GM03348 (cell line): ENCODE measurements around the gene TP53BP2.
A peak's percentile ranks its signal among the peaks of the same experiment; 100 is the strongest.
"Not testable (repeated sequence)": the region's sequence is repeated elsewhere in the genome, so short reads cannot be mapped to it uniquely, and the experiment has no call there.

Source experiments
- DNase-seq: peaks from one replicate; pipeline ENCODE4 v3.0.0; 2012; ENCODE audit warnings: low spot score

The TP53BP2 gene

GRCh38 chr1:223853748-223854147 lies 8.0 kb upstream of the TP53BP2 start:
- DNase-seq: no peak

DNA sequence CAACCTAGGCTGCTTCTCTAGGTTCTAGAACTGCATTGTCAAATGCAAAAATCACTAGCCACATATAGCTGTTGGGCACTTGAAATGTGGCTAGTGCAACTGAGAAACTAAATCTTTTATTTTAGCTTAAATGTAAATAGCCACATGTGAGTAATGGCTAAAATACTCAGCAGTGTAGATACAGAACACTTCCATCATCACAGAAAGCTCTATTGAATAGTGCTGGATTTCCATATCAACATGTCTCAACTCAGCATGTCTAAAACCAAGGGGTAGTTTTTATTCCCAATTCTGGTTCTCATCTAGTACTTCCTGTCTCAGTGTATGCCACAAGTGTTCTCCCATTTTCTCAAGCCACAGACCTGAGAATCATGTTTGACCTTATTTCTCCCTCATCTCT lies 7.5 kb upstream of the TP53BP2 start:
- DNase-seq: no peak

DNA sequence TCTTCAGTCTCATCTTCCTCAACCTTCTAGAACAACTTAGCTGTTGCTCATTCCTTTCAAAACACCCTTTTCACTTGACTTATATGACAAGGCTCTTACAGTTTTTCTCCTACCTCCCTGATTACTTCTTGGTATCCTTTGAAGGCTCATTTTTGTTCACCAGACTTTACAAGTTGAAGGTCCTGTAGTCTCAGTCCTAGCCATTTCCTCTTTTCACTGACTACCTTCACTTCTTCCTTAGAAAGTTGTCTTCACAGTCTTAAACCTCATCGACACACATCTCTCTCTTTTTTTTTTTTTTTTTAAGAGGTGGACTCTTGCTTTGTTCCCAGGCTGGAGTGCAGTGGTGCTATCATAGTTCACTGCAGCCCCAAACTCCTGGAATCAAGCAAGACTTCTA lies 6.6 kb upstream of the TP53BP2 start:
- DNase-seq: no peak

DNA sequence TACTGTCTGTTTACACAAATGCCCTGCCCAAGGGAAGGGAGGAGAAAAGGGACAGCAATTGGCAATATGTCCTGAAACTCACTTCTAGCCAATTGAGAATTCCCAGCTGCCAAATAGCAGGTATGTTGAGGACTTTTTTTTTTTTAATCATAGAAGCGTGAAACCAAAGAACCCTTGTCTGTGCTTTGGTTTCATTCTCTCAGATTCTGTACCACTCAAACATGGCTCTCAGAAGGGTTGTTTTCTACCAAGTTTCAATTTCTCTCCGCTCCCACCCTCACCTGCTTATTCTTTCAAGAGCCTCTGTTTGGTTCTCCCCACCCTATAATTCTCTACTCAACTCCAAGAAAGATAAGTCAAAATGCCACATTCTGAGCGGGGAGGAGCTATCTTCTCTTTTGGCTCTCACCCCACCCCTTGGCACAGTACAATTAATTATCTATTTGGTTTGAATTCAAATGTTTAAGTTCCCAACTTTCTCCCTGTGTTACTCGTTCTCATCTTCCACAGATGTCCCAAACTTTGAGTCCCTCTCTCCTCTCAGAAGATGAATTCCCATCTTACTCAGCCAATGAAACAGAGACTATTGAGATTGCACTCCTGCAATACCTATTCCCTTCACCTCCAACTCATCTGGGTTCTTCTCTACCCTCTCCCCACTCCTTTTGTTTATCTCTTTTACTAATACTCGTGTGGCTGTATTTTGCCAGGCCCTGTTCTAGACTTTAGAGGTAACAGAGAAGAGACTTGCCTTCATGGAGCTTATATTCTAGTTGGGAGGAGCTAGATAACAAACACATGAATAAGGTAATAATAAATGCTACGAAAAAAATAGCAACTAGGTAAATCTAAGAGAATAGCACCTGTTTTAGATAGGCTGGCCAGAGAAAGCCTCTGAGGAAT lies 3.9 kb upstream of the TP53BP2 start:
- DNase-seq: no peak

GRCh38 chr1:223848536-223848935 lies 2.8 kb upstream of the TP53BP2 start:
- DNase-seq: no peak

DNA sequence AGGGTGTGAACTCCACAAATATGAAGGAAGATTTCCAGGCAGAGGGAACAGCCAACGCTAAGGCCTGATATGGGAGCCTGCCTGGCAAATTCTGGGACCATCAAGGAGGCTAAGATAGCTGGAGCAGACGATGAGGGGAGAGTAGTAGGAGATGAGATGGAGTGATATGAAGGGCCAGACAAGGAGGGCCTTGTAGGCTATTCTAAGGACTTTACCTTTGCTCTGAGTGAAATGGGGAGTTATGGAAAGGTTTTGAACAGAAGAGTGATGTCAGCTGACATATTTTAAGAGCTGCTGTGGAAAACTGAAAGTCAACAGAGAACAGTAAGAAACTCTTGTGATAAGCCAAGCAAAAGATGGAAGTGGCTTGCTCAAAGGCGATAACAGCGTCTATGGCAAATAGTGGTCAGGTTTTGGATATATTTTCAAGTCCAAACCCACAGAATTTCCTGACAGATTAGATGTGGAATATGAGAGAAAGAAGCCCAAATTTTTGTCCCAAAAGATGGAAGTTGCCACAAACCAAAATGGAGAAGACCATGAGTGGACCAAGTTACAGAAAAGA lies 2.1 kb upstream of the TP53BP2 start:
- DNase-seq: no peak

DNA sequence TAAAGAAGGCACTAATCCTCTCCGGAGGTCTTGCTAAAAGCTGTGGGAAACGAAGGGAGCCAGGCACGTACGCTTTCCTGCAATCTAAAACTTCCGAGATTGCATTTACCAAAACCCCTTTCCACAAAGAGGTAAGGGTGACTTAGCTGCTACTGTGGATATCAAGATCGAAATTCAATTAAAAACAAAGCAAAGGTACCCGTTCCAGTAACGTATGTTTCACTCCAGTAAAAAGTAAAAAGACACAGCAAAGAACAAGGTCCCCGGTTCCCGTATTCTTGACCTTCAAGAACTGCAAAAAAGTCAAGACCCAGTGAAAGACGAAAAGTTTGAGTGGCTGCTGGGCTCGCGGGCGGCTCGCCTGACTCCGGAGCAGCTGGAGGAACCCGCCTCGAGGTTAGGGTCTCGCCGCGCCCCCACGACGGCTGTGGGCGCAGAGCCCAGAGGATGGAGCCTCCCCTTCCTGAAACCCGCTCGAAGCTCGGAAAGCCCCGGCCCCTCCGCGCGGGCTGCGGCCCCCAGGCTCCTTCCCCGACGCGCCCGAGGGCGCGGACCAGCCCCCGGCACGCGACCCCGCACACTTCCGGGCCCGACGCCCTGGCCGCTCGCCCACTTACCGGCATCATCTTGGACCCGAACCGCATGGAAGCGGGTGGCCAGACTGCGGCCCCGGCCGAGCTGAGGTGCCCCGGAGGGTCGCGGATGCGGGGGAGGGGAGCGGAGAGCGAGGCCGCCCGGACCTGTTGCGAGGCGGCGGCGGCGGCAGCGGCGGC lies 524 bp downstream of the TP53BP2 start:
- peak; percentile 60 for DNase-seq

DNA sequence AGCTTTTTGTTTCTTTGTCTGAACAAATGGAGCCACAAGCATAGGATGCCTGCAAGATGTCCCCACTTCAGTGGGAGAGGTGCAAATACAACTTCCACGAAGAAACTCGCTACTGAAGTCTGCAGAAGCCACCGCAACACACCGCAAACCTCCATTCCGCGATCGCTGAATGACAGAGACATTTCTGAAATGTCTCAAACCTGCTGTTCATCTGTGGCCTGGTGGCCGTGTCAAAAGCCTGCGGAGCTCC lies 1.0 kb downstream of the TP53BP2 start:
- DNase-seq: no peak

GRCh38 chr1:223843934-223844786 lies 1.6 kb downstream of the TP53BP2 start:
- DNase-seq: no peak

GRCh38 chr1:223842784-223843183 lies 3.0 kb downstream of the TP53BP2 start:
- DNase-seq: no peak

DNA sequence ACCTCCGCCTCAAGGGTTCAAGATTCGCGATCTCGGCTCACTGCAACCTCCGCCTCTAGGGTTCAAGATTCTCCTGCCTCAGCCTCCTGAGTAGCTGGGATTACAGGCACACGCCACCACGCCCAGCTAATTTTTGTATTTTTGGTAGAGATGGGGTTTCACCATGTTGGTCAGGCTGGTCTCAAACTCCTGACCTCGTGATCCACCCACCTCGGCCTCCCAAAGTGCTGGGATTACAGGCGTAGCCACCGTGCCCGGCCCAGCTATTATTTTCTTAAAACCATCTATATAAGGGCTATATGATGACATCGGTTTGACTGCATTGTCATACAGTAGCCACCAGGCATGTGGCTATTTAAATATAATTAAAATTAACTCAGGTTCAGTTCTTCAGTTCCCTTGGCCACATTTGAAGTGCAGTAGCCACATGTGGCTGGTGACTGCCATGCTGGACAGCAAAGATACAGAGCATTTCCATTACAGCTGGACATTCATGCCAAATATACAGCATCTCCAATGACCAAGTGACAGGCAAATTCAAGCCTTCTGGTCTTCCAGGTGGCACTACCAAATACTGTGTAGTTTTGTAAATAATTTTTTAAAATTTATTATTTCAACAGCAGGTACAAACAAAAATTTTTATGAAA lies 3.6 kb downstream of the TP53BP2 start:
- not testable (repeated sequence) for DNase-seq

DNA sequence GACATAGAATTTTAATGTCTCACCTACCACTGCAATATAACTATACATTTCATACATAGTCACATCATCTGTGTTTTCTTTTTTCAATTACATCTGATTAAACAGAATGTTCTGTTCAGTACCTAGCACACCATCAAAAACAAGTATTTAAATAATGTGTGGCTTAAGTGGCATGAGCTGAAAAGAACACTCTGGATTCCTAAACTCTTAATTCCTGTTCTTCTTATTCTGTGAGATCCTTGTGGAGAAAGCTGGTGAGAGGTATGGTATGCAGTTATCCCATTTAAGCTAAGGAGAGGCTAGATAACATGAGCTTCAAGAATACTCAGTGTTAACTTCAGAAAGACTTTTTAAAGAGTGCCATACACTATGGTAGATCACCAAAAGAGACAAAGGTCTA lies 5.5 kb downstream of the TP53BP2 start:
- DNase-seq: no peak

DNA sequence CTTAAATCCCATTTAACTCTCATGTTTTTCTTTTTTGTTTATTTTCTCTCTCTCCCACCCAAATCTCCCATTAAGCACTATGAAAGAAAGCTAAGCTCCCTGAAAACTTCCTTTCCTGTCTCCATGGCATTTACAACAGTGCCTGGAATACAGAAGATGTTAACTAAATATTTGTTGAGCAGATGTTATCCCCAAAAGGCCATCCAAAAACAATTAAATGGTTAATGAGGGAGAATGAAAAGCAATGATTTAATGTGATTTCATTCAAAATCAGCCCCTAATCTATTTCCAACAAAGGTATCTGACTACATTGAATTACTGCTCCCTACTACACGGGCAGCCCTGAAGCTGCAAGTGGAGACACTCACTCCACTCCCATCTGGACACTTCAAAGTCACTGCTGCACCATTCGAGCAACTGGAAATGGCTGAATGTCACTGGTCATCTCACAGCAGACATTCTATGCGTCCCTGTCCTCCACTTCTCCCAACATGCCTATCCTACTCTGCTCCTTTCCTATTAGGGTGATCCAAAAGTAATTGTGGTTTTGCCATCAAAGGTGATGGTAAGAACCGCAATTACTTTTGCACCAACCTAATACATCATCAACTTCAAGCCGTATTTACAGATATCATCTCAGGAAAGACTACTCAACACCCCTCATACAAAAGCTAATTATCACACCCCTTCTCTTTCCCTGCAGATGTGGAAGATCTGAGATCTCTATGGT lies 7.5 kb downstream of the TP53BP2 start:
- no peak for DNase-seq

DNA sequence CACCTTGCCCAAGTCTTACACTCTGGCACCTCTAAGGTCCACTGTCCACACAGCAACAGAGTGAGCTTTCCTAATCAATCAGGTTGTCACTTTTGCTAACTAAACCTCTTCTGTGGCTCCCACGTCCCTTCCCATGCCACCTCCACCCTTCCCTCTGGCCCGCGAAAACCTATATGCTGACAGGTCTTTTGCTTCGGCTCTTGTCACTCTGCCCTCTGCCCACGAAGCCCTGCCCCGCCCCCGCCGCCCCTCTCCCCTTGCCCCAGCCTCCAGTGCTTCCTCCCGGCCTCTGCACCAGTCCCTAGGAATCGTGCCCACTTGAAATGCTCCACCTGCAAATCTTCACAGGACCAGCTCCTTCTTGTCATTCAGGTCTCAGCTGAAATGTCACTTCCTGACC lies 8.1 kb downstream of the TP53BP2 start:
- DNase-seq: no peak

DNA sequence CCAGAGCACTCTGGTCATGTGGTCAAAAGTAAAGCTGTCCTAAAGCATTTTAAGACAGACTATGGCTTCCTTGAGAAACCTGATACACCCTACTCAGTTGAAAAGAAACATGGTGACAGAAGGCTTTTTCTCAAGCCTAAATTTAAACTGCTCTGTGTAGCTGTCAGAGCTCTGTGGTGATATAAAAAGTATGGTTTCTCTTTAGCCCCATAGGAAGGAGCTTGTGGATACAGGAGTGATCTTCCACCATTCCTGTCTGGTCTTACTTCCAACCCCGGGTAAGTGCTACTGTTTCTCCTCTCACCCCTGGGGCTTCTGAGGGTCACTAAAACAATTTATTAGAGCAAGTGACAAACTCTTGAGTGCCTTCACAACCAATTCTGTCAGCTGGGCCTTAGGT lies 8.5 kb downstream of the TP53BP2 start:
- no peak for DNase-seq

- no peak for DNase-seq
Observed at GRCh38 chr1:223836586-223836985, 9.2 kb downstream of the TP53BP2 start.

- DNase-seq: no peak
Observed at GRCh38 chr1:223835754-223836153, 10.0 kb downstream of the TP53BP2 start.

DNA sequence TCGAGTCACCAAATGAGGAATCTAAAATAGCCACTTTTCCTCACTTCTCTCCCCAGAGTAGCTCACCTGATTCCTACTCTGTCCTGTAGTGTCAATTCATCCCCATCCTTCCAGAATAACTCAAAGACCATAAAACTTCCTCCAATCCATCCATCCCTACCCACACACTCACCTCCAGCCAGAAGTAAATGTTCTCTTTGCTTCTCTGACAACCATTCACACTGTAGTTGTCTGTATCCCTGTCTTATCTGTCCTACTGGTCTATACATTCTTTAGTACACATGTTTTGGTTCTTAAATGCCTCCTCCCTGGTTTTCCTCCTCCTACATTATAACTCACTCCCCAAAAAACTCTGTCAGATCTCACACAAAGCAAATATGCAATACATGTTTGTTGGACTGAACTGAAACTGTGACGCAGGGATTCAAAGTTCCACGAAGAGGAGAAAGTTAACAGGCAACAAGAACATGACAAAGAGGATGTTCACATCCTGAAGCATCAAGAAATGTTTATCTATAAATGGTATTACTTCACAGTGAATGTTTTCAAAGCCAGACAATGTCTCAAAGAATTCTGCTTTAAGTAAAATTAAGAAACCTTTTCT lies 11.0 kb downstream of the TP53BP2 start:
- DNase-seq: peak; percentile 24

DNA sequence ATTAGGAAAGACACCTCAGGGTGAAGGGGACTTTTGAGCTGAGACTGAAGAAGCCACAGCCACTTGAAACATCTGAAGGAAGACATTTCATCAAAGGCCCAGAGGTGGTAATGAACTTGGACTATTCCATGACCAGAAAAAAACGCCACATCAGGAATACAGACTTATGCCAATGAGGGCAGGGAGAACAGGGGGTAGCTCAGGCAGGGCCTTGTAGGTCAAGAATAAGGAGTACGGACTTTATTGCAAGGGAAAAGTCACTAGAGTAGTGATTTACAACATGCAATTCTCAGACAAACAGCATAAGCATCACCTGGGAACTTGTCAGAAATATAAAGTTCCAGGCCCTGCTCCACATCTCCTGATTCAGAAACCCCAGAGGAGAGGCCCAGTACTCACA lies 11.8 kb downstream of the TP53BP2 start:
- DNase-seq: no peak

- no peak for DNase-seq
Observed at GRCh38 chr1:223832637-223832943, 13.2 kb downstream of the TP53BP2 start.
